Kidney (tissue), 14 donors: Measurements from ENCODE around the gene ABCB8. TPM values are rescaled to one million over a fixed set of nuclear protein-coding genes. Genes with fewer than 3 reads are reported as not detected.

Experiments used
- DNase-seq, 5 donors: peaks; one replicate each; pipeline ENCODE4 v3.0.0-alpha.2; 2013 to 2020
- FAIRE-seq: peaks from 2 replicates; lab custom pipeline; 2012; peaks lifted over from hg19 to GRCh38; lab: Jason Lieb, UNC
- H3K27ac ChIP-seq, 2 donors: one replicate each; pipeline ENCODE4 v1.7.0; 2013; ENCODE audit warnings: low read depth in 2 of 2, low read length in 2 of 2, inconsistent platforms in 1 of 2
- H3K27me3 ChIP-seq: one replicate; pipeline ENCODE4 v1.7.1; 2013; ENCODE audit warnings: low read length, inconsistent platforms; ENCODE audit not compliant: control insufficient read depth, insufficient read depth
- H3K36me3 ChIP-seq, 3 donors: one replicate each; pipeline versions ENCODE4 v1.7.0 to v1.7.1; 2013; ENCODE audit warnings: low read length in 3 of 3, control low read depth in 1 of 3, inconsistent platforms in 1 of 3; ENCODE audit not compliant: insufficient read depth in 3 of 3, control insufficient read depth in 2 of 3
- H3K4me1 ChIP-seq, 3 donors: one replicate each; pipeline versions ENCODE4 v1.7.0 to v1.7.1; 2013; ENCODE audit warnings: low read length in 3 of 3, inconsistent platforms in 1 of 3, low read depth in 1 of 3; ENCODE audit not compliant: control insufficient read depth in 2 of 3, insufficient read depth in 2 of 3
- H3K4me3 ChIP-seq, 3 donors: one replicate each; pipeline versions ENCODE4 v1.7.0 to v1.8.1; 2013; ENCODE audit warnings: low read length in 3 of 3, control low read depth in 1 of 3, inconsistent platforms in 1 of 3
- H3K9ac ChIP-seq, 3 donors: one replicate each; pipeline versions ENCODE4 v1.7.0 to v1.7.1; 2013; ENCODE audit warnings: low read length in 3 of 3, control low read depth in 1 of 3, inconsistent platforms in 1 of 3
- H3K9me3 ChIP-seq, 3 donors: one replicate each; pipeline versions ENCODE4 v1.7.0 to v1.7.1; 2013; ENCODE audit warnings: low read length in 3 of 3, control low read depth in 1 of 3, inconsistent platforms in 1 of 3; ENCODE audit not compliant: control insufficient read depth in 2 of 3, insufficient read depth in 1 of 3
- CTCF ChIP-seq: IDR thresholded peaks from 3 replicates; pipeline ENCODE4 v1.5.1; 2012; ENCODE audit warnings: mild to moderate bottlenecking, moderate library complexity, borderline replicate concordance; ENCODE audit not compliant: insufficient read depth; ENCODE audit errors: extremely low read depth
- intact Hi-C: fragments of 100-400 bp; cut with DNase I; formaldehyde crosslinking; loops from one replicate; pipeline ENCODE4 v1.11.1; 2022
- polyA plus RNA-seq: library from polyadenylated mRNA; stranded (reverse); fragments of 350-450 nt; fragmentation: Illumina TruSeq; extraction: RNeasy Lipid Tissue Mini Kit (QIAGEN cat#74804); gene quantifications from one replicate; pipeline ENCODE4 v1.2.3, GENCODE V29; 2014; ENCODE audit warnings: low read depth, low replicate concordance; ENCODE audit not compliant: insufficient read depth
- total RNA-seq: library from RNA; stranded (reverse); fragmentation: NEBNext Ultra II Directional; extraction: Animal tissue kit (Norgen Biotek cat#: 25700); gene quantifications from one replicate; pipeline ENCODE4 v1.2.1, GENCODE V29; 2021
- donor health status: control.
- donor health status: control.
- donor health status: control.
- donor health status: control.
- donor health status: control.
- donor health status: DM: yes; HTN: yes; CAD: no.
- donor health status: Normal renal cell carcinoma (clear cell type).

The ABCB8 gene
- total and polyA plus RNA-seq, 2 donors from 2014 or later: 34.3 to 36.0 TPM

GRCh38 chr7:151066273-151066974 is 38.2 kb downstream of the ABCB8 start:
- no peak for TF ChIP-seq CTCF
- DNase-seq (peak in 1 of 5 donors; percentile 72), FAIRE-seq (no peak)
- Histone ChIP-seq H3K36me3 (peaks cover 2 to 46% (median 21%) of the 10 kb centered on the region in 3 donors), H3K9me3 (no peaks in the 10 kb centered on the region), H3K9ac (no peak overlapping the region), H3K27ac (no peak overlapping the region), H3K4me3 (no peak overlapping the region), H3K27me3 (no peaks in the 10 kb centered on the region), H3K4me1 (peaks cover 0 to 6% (median 0%) of the 10 kb centered on the region in 3 donors)
- intact Hi-C loops: no loop called here

- H3K9ac ChIP-seq: no peak overlapping the region
- peaks cover 0 to 2% (median 0%) of the 10 kb centered on the region in 3 donors for H3K4me1 ChIP-seq
- H3K36me3 ChIP-seq: peaks cover 2 to 51% (median 21%) of the 10 kb centered on the region in 3 donors
- no peak for TF ChIP-seq CTCF
- no peaks in the 10 kb centered on the region for H3K27me3 ChIP-seq
- no peak overlapping the region for H3K27ac ChIP-seq
- intact Hi-C loops: no loop called here
- no peaks in the 10 kb centered on the region for H3K9me3 ChIP-seq
- DNase-seq (no peak), FAIRE-seq (no peak)
- H3K4me3 ChIP-seq: no peak overlapping the region
Measured at GRCh38 chr7:151068069-151068773, 40.0 kb downstream of the ABCB8 start.

- FAIRE-seq: no peak
- Histone ChIP-seq H3K9me3 (no peaks in the 10 kb centered on the region), H3K4me1 (no peaks in the 10 kb centered on the region), H3K9ac (no peak overlapping the region), H3K4me3 (no peak overlapping the region), H3K27me3 (no peaks in the 10 kb centered on the region), H3K36me3 (peaks cover 4 to 54% (median 26%) of the 10 kb centered on the region in 3 donors), H3K27ac (no peak overlapping the region)
- intact Hi-C loops: no loop called here
- DNase-seq: peak in 1 of 5 donors; percentile 67
- TF ChIP-seq CTCF: no peak
Measured at GRCh38 chr7:151069841-151070573, 41.8 kb downstream of the ABCB8 start.
